ENCODE results near the gene GNAL. TPM values are rescaled to one million over a fixed set of nuclear protein-coding genes. Genes with fewer than 3 reads are reported as not detected.

The GNAL gene
- total RNA-seq, 4 donors from 2014 or later: 4.4 to 35.4 (median 9.1) TPM

- Histone ChIP-seq H3K36me3 (peaks cover 0 to 53% of the 10 kb centered on the region in 2 donors), H3K9me3 (no peaks in the 10 kb centered on the region), H3K27me3 (no peaks in the 10 kb centered on the region), H3K27ac (peak overlapping the region; percentile 53 to 73 (median 62)), H3K4me3 (no peak overlapping the region), H3K4me1 (peaks cover 7 to 8% of the 10 kb centered on the region in 2 donors)
- DNase-seq (peak; percentile 55 to 77), ATAC-seq (peak; percentile 99 to 100)
- TF ChIP-seq CTCF (IDR thresholded peaks at IDR 0.05 in 4 of 5, conservative IDR thresholded peaks at IDR 0.05 in 1 of 5): peak; percentile 63 to 74 (median 70)
- no peak for TF ChIP-seq POLR2A (IDR thresholded peaks at IDR 0.05)
- intact Hi-C loops (cut with DNase I; ENCODE audit: low total_unique reads): loop anchor here (1.0 to 5.0 kb wide), 4 partner anchors 45 to 217 kb away; no protein-coding TSS in a partner anchor
- in situ Hi-C loops (cut with MboI; ENCODE audit: low sequenced_read_pairs in 4 of 4): loop anchor here in 2 of 4 donors (5.0 to 25.0 kb wide), 3 partner anchors 135 to 685 kb away; no protein-coding TSS in a partner anchor
These were observed 183.5 kb downstream of the GNAL start for GRCh38 chr18:11872479-11873136.

- Histone ChIP-seq H3K27me3 (no peaks in the 10 kb centered on the region), H3K9me3 (no peaks in the 10 kb centered on the region), H3K4me3 (no peak overlapping the region), H3K27ac (no peak overlapping the region), H3K4me1 (peaks cover 7 to 8% of the 10 kb centered on the region in 2 donors), H3K36me3 (peaks cover 0 to 43% of the 10 kb centered on the region in 2 donors)
- intact Hi-C loops (cut with DNase I; ENCODE audit: low total_unique reads): loop anchor here (5.0 kb wide), 2 partner anchors 47 to 67 kb away; no protein-coding TSS in a partner anchor
- ATAC-seq: no peak
- DNase-seq: no peak
- TF ChIP-seq CTCF (IDR thresholded peaks at IDR 0.05 in 4 of 5, conservative IDR thresholded peaks at IDR 0.05 in 1 of 5) (no peak), POLR2A (IDR thresholded peaks at IDR 0.05) (no peak)
- in situ Hi-C loops (cut with MboI; ENCODE audit: low sequenced_read_pairs in 4 of 4): loop anchor here in 2 of 4 donors (5.0 to 25.0 kb wide), 3 partner anchors 137 to 687 kb away; no protein-coding TSS in a partner anchor
These were observed 184.7 kb downstream of the GNAL start for GRCh38 chr18:11873670-11874340.

DNA sequence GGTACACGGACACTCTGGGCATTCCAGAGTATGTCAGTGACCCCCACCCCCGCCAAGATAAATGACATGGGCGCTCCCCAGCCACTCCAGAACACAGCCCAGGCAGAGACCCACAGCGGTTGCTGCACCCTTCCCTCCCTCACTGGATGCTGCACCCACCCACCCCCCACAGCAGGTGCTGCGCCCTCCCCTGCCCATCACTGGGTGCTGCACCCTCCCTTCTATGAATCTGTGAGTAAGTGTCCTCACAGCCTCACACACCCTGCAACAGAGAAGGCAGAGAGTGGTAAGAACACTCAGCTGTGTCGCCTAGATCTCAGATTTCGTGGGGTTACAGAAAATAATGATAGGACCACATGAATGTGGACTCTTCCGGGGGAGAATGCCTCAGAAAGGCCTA lies 185.6 kb downstream of the GNAL start:
- DNase-seq (no peak), ATAC-seq (no peak)
- no peak for TF ChIP-seq POLR2A (IDR thresholded peaks at IDR 0.05)
- no peak for TF ChIP-seq CTCF (IDR thresholded peaks at IDR 0.05 in 4 of 5, conservative IDR thresholded peaks at IDR 0.05 in 1 of 5)
- no peak overlapping the region for H3K4me3 ChIP-seq
- in situ Hi-C loops (cut with MboI; ENCODE audit: low sequenced_read_pairs in 4 of 4): loop anchor here in 3 of 4 donors (5.0 to 25.0 kb wide), 4 partner anchors 137 to 687 kb away; no protein-coding TSS in a partner anchor
- H3K4me1 ChIP-seq: peaks cover 7 to 8% of the 10 kb centered on the region in 2 donors
- H3K27ac ChIP-seq: no peak overlapping the region
- H3K36me3 ChIP-seq: peaks cover 0 to 34% of the 10 kb centered on the region in 2 donors
- intact Hi-C loops (cut with DNase I; ENCODE audit: low total_unique reads): loop anchor here (5.0 kb wide), 2 partner anchors 47 to 67 kb away; no protein-coding TSS in a partner anchor
- no peaks in the 10 kb centered on the region for H3K27me3 ChIP-seq
- no peaks in the 10 kb centered on the region for H3K9me3 ChIP-seq

DNA sequence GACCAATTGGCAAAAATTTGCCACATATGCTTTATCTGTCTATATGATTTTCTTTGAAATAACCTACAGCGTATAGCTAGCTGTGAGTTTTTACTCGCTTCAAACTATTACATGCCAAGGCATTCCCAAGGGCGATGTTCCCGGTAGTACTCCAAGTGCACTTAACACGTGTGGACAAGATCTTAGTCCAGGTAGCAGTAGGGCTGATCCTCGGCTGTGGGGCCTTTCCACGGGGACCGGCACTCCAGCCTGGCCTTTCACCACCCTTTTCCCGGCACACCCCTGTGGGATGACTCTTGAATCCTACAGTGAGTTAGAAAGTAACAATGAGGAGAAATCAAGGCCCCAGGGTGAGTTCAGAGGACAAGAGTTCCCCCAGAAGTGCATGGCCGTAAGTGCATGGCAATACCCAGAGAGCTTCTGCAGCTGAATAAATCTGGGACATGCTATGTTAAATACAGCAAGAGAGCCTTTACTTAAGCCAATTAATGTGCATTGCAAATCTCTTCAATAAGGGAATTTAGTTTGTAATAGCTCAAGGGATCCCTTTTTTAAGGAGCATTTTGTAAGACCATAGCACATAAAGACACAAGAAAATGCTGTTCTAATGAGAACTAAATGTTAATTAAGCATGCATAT lies 188.6 kb downstream of the GNAL start:
- H3K36me3 ChIP-seq: peaks cover 0 to 41% of the 10 kb centered on the region in 2 donors

More for the DNA sequence above, 188.6 kb downstream of the GNAL start:
- intact Hi-C loops (cut with DNase I; ENCODE audit: low total_unique reads) (no loop called here), in situ Hi-C loops (cut with MboI; ENCODE audit: low sequenced_read_pairs in 4 of 4) (loop anchor here in 2 of 4 donors (5.0 to 10.0 kb wide), 2 partner anchors 143 to 145 kb away; no protein-coding TSS in a partner anchor)
- Histone ChIP-seq H3K27me3 (no peaks in the 10 kb centered on the region), H3K27ac (no peak overlapping the region), H3K9me3 (no peaks in the 10 kb centered on the region), H3K4me3 (no peak overlapping the region), H3K4me1 (peaks cover 4% of the 10 kb centered on the region in 2 donors)
- no peak for ATAC-seq
- TF ChIP-seq POLR2A (IDR thresholded peaks at IDR 0.05) (no peak), CTCF (IDR thresholded peaks at IDR 0.05 in 4 of 5, conservative IDR thresholded peaks at IDR 0.05 in 1 of 5) (no peak)
- no peak for DNase-seq
